GM23338 (cell line): ENCODE measurements around the gene MR1. TPM values are rescaled to one million over a fixed set of nuclear protein-coding genes. Genes with fewer than 3 reads are reported as not detected.

Experiments used
- ATAC-seq: fragments of 200-7000 bp; cut with Tn5 transposase; 3 replicates; pipeline ENCODE4 v1.9.1; 2020
- DNase-seq: peaks from one replicate; pipeline ENCODE4 v3.0.0-alpha.2; 2015; ENCODE audit warnings: low spot score
- H2AFZ ChIP-seq: fragments of 200-600 bp; sonication (generic); 2 replicates; pipeline ENCODE4 v1.8.0; 2016; ENCODE audit warnings: antibody characterized with exemption, mild to moderate bottlenecking, moderate library complexity
- H3F3A ChIP-seq: fragments of 200-600 bp; sonication (generic); replicated peaks from 2 replicates; pipeline ENCODE4 v1.8.0; 2017; ENCODE audit warnings: antibody characterized with exemption, mixed run types, low read depth
- H3K27ac ChIP-seq: fragments of 200-600 bp; sonication (generic); 2 replicates; pipeline ENCODE4 v1.6.1; 2016; ENCODE audit warnings: low read depth
- H3K27me3 ChIP-seq: fragments of 200-600 bp; sonication (generic); 2 replicates; pipeline ENCODE4 v1.8.0; 2016; ENCODE audit warnings: mild to moderate bottlenecking, mixed run types, moderate library complexity; ENCODE audit not compliant: insufficient read depth
- H3K36me3 ChIP-seq: fragments of 200-600 bp; sonication (generic); 2 replicates; pipeline ENCODE4 v1.8.0; 2016; ENCODE audit warnings: mild to moderate bottlenecking; ENCODE audit not compliant: insufficient read depth
- H3K4me1 ChIP-seq: fragments of 200-600 bp; sonication (generic); 2 replicates; pipeline ENCODE4 v1.8.0; 2016; ENCODE audit warnings: mild to moderate bottlenecking, moderate library complexity; ENCODE audit not compliant: insufficient read depth
- H3K4me2 ChIP-seq: fragments of 200-600 bp; sonication (generic); 2 replicates; pipeline ENCODE4 v1.7.1; 2017; ENCODE audit warnings: mixed run types
- H3K4me3 ChIP-seq: fragments of 200-600 bp; sonication (generic); 2 replicates; pipeline ENCODE4 v1.6.1; 2016; ENCODE audit warnings: mixed run types
- H3K79me2 ChIP-seq: fragments of 200-600 bp; sonication (generic); replicated peaks from 2 replicates; pipeline ENCODE4 v1.8.0; 2017; ENCODE audit warnings: mild to moderate bottlenecking; ENCODE audit not compliant: insufficient read depth
- H3K9me2 ChIP-seq: fragments of 200-600 bp; sonication (generic); 2 replicates; pipeline ENCODE4 v1.8.0; 2017; ENCODE audit not compliant: insufficient read depth
- H4K20me1 ChIP-seq: fragments of 200-600 bp; sonication (generic); replicated peaks from 2 replicates; pipeline ENCODE4 v1.8.0; 2017; ENCODE audit warnings: mild to moderate bottlenecking; ENCODE audit not compliant: insufficient read depth
- H3K27ac Mint-ChIP-seq: 2 replicates; pipeline ENCODE4 v1.8.0; 2020; ENCODE audit warnings: inconsistent platforms, mild to moderate bottlenecking, moderate library complexity, mixed read lengths
- H3K27me3 Mint-ChIP-seq: 3 replicates; pipeline ENCODE4 v1.8.0; 2022; ENCODE audit warnings: low read depth, mild to moderate bottlenecking, moderate library complexity, mixed read lengths, inconsistent platforms; ENCODE audit not compliant: insufficient read depth, poor library complexity
- H3K36me3 Mint-ChIP-seq: 3 replicates; pipeline ENCODE4 v1.8.0; 2021; ENCODE audit warnings: low read depth, mild to moderate bottlenecking, inconsistent platforms, moderate library complexity, mixed read lengths
- H3K4me1 Mint-ChIP-seq: 3 replicates; pipeline ENCODE4 v1.8.0; 2020; ENCODE audit warnings: mild to moderate bottlenecking, inconsistent platforms, mixed read lengths
- H3K4me3 Mint-ChIP-seq: 3 replicates; pipeline ENCODE4 v1.8.0; 2021; ENCODE audit warnings: moderate library complexity, mild to moderate bottlenecking, inconsistent platforms, mixed read lengths
- H3K9me3 Mint-ChIP-seq: 3 replicates; pipeline ENCODE4 v1.8.0; 2020; ENCODE audit warnings: moderate library complexity, mild to moderate bottlenecking, inconsistent platforms, mixed read lengths
- CREB1 ChIP-seq: fragments of 250-450 bp; sonication (Bioruptor Pico); IDR thresholded peaks from 2 replicates; pipeline ENCODE4 v1.5.0; 2020; ENCODE audit warnings: low read depth, mild to moderate bottlenecking, moderate library complexity
- CTCF ChIP-seq, 2 experiments: fragments of 200-600 bp in 1 of 2; sonication (generic) in 1 of 2; conservative IDR thresholded peaks; 2 replicates each; pipeline versions ENCODE4 v1.5.1 to v1.6.1; 2016 to 2017; ENCODE audit warnings: antibody characterized with exemption in 2 of 2, low read depth in 2 of 2, mild to moderate bottlenecking in 2 of 2, moderate library complexity in 1 of 2
- ETS1 ChIP-seq: IDR thresholded peaks from 2 replicates; pipeline ENCODE4 v1.6.1; 2016; ENCODE audit warnings: antibody characterized with exemption
- EZH2 ChIP-seq: fragments of 200-600 bp; sonication (generic); IDR thresholded peaks from one replicate; pipeline ENCODE4 v1.8.0; 2017; ENCODE audit warnings: antibody characterized with exemption, mild to moderate bottlenecking, low read depth; ENCODE audit not compliant: unreplicated experiment
- EZH2phosphoT487 ChIP-seq: fragments of 200-600 bp; sonication (generic); IDR thresholded peaks from one replicate; pipeline ENCODE4 v1.8.1; 2018; ENCODE audit warnings: antibody characterized with exemption; ENCODE audit not compliant: unreplicated experiment
- JUNB ChIP-seq: IDR thresholded peaks from one replicate; pipeline ENCODE4 v1.6.1; 2016; ENCODE audit warnings: antibody characterized with exemption; ENCODE audit not compliant: unreplicated experiment
- NANOG ChIP-seq: IDR thresholded peaks from 2 replicates; pipeline ENCODE4 v1.6.1; 2016; ENCODE audit warnings: antibody characterized with exemption, borderline replicate concordance
- POLR2AphosphoS5 ChIP-seq: IDR thresholded peaks from 2 replicates; pipeline ENCODE4 v1.6.1; 2016; ENCODE audit warnings: antibody characterized with exemption, low read depth
- REST ChIP-seq: IDR thresholded peaks from one replicate; pipeline ENCODE4 v1.6.1; 2018; ENCODE audit warnings: antibody characterized with exemption; ENCODE audit not compliant: unreplicated experiment
- STAT1 ChIP-seq: IDR thresholded peaks from one replicate; pipeline ENCODE4 v1.6.1; 2016; ENCODE audit warnings: antibody characterized with exemption; ENCODE audit not compliant: unreplicated experiment
- ZNF114 ChIP-seq: fragments of 250-450 bp; sonication (Bioruptor Pico); IDR thresholded peaks from 2 replicates; pipeline ENCODE4 v1.5.0; 2020; ENCODE audit warnings: mild to moderate bottlenecking, moderate library complexity
- ZNF331 ChIP-seq: fragments of 250-450 bp; sonication (Bioruptor Pico); IDR thresholded peaks from 2 replicates; pipeline ENCODE4 v1.5.0; 2020; ENCODE audit warnings: low read depth, mild to moderate bottlenecking, moderate library complexity
- ZNF462 ChIP-seq: fragments of 250-450 bp; sonication (Bioruptor Pico); IDR thresholded peaks from 2 replicates; pipeline ENCODE4 v1.5.0; 2020; ENCODE audit warnings: mild to moderate bottlenecking, moderate library complexity
- polyA plus RNA-seq: library from polyadenylated mRNA; unstranded; fragments of >200 nt; fragmentation: Nextera tagmentation; extraction: Ambion mirVana; gene quantifications from 2 replicates; pipeline ENCODE4 v1.2.1, GENCODE V29; 2016
- total RNA-seq: library from RNA; depleted of rRNA; stranded (reverse); fragments of >200 nt; shearing (Covaris generic); gene quantifications from 2 replicates; pipeline ENCODE4 v1.2.3, GENCODE V29; 2014

The MR1 gene
- total and polyA plus RNA-seq, 2 experiments from 2014 or later, result 0.18 TPM; not detected in 1

- Mint-ChIP-seq H3K9me3 (no peaks in the 10 kb centered on the region), H3K27ac (no peak overlapping the region), H3K4me1 (peaks cover 19% of the 10 kb centered on the region), H3K4me3 (no peak overlapping the region), H3K27me3 (no peaks in the 10 kb centered on the region), H3K36me3 (0 out of 3 replicates have a peak, but pooled peaks cover under 1% of the 10 kb centered on the region)
- H3K4me2 ChIP-seq, result no peak overlapping the region
- no peak overlapping the region for H3K4me3 ChIP-seq
- peaks cover 27% of the 10 kb centered on the region for H3K4me1 ChIP-seq
- no peaks in the 10 kb centered on the region for H3K9me2 ChIP-seq
- peaks cover 43% of the 10 kb centered on the region for H4K20me1 ChIP-seq
- H3F3A ChIP-seq, result no peaks in the 10 kb centered on the region
- H3K27me3 ChIP-seq, result no peaks in the 10 kb centered on the region
- H3K27ac ChIP-seq, result no peak overlapping the region
- peaks cover 100% of the 10 kb centered on the region for H3K79me2 ChIP-seq
- ATAC-seq (no peak), DNase-seq (no peak)
- H3K36me3 ChIP-seq, result no peaks in the 10 kb centered on the region; the same call in 1 of the 2 replicates
- no peak for TF ChIP-seq JUNB
- no peak for TF ChIP-seq POLR2AphosphoS5
- TF ChIP-seq NANOG, result no peak
- TF ChIP-seq ZNF462 (CRISPR knock-in tag), result no peak
- TF ChIP-seq ZNF331 (CRISPR knock-in tag), result no peak
- TF ChIP-seq EZH2phosphoT487, result no peak
- TF ChIP-seq CREB1, result no peak
- TF ChIP-seq STAT1, result no peak
- no peak for TF ChIP-seq ZNF114 (CRISPR knock-in tag)
- TF ChIP-seq ETS1, result no peak
- TF ChIP-seq EZH2, result no peak
- TF ChIP-seq CTCF (conservative IDR thresholded peaks at IDR 0.05; ENCODE audit: low read depth in 2 of 2), result no peak
- TF ChIP-seq REST, result no peak
- no peak overlapping the region for H2AFZ ChIP-seq
These were observed 21.5 kb upstream of the MR1 start for GRCh38 chr1:181012203-181012745.
